Activated gamma-delta T cell treated with anti-CD3 and anti-CD28 coated beads, Interleukin-2, amount 50 U/mL, for 16 hours (primary cell): ENCODE results near the gene FNDC1.
"Not testable (repeated sequence)": the region's sequence is repeated elsewhere in the genome, so short reads cannot be mapped to it uniquely, and the experiment has no call there.

Experiments used
- DNase-seq: peaks from one replicate; pipeline ENCODE4 v3.0.0-alpha.2; 2020; ENCODE audit warnings: low read depth

FNDC1 gene

DNA sequence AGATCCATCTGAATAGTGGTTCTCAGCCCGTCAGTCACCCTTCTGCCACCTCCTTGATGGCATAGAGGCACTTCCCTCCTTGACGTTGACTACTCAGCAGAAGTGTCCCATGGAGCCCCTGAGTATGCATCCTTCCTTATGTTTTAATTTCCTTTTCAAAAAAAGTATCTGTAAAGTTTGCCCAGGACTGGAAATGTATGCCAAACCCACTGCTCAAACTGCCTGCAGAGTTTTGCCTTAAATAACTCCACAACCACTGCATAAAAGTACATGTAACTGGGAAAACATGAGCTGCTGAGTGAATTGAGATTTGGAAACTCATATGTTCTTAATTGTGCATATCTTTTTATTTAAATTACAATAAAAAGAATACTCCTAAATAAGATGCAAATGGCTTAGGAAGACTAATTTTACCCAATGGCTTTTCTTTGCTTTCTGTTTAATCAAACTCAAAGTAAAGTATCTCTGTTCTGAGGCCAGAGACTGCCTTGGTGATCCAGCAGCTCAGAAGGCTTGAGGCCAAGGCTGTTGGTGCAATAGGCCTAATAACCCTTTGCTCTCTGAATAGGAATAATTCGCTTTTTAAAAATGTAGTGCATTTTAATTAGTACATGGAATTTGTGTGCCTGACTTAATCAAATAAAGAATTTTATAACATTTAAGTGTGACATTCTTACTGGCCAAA lies 90.4 kb downstream of the FNDC1 start:
- DNase-seq = no peak

GRCh38 chr6:159260208-159260607 lies 91.0 kb downstream of the FNDC1 start:
- no peak for DNase-seq

GRCh38 chr6:159261995-159262394 lies 92.8 kb downstream of the FNDC1 start:
- DNase-seq = no peak

- DNase-seq = no peak
Measured at GRCh38 chr6:159262586-159262985, 93.4 kb downstream of the FNDC1 start.

DNA sequence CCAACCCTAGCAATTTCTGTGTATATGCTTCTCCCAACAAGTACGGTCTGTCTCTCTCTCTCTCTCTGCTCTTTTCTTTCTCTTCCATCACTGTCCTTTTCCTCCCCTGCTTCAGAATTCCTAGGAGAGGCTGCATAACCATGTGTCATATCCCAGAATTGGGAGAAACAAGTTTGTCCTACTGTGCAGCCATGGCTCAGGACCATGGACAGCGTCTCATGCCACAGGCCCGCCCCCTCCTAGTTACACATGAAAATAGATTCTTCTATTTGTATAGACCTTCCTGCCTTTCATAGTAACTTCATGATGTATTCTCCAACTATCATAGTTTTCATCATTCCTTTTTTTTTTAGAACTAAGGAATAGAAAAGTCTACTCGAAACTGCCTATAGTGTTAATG lies 98.0 kb downstream of the FNDC1 start:
- DNase-seq = no peak

DNA sequence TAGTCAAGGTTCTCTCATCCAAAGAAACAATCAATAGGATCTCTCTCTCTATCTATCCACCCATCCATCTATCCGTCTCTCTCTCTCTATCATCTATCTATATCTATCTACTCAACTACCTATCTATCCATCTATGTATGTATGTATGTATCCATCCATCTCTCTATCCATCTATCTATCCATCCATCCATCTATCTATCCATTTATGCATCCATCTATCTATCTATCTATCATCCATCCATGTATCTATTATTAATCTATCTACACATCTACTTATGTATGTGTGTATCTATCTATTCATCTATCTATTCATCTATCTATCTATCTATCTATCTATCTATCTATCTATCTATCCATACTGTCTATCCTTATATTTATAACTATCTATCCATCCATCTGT lies 99.3 kb downstream of the FNDC1 start:
- no peak for DNase-seq

GRCh38 chr6:159271257-159271656 lies 102.1 kb downstream of the FNDC1 start:
- no peak for DNase-seq

- DNase-seq = no peak
Measured at GRCh38 chr6:159278626-159279025, 109.4 kb downstream of the FNDC1 start.

DNA sequence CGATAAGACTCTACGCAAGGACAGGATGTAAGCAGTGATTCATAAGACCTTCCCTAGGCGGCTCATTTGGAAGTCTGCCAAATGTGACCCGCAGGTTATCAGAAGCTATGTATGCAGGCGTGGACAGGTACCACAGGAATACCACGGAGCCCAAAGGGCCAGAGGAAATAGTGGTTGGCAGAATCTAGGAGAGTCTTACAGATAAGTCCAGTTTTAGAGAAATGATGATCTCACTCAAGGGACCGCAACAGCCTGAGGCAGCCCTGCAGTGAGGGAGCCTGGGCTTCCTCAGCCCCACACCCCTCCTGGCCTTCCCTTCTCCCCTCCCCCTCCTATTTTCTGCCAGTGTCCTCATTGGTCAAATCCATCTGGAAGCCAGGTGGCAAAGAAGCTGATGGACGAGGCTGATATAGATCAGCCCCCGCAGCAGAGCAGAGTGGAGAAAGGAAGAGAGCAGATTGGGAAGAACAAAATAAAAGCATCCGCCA lies 110.6 kb downstream of the FNDC1 start:
- no peak for DNase-seq

DNA sequence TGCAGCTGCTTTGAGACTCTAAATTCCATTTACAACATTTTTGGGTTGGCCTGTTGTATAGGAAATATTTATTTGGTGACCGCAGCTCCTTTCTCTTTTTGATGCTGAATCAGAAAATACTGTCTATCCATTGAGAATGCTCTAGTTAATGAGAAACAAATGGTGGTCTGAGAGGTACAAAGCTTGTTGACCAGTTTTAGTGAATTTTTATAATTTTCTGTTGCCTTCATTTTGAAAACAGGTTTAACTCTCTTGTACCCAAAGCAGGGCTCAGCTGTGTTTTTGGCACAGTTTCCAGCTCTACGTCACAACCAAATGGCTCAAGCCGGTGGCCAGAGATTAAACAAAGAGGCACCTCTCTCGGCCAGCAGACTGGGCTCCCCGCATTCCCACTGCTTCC lies 113.2 kb downstream of the FNDC1 start:
- no peak for DNase-seq

DNA sequence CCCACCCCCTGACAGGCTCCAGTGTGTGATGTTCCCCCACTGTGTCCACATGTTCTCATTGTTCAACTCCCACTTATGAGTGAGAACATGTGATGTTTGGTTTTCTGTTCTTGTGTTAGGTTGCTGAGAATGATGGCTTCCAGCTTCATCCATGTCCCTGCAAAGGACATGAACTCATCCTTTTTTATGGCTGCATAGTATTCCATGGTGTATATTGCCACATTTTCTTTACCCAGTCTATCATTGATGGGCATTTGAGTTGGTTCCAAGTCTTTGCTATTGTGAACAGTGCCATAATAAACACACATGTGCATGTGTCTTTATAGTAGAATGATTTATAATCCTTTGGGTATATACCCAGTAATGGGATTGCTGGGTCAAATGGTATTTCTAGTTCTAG lies 115.5 kb downstream of the FNDC1 start:
- DNase-seq = not testable (repeated sequence)

DNA sequence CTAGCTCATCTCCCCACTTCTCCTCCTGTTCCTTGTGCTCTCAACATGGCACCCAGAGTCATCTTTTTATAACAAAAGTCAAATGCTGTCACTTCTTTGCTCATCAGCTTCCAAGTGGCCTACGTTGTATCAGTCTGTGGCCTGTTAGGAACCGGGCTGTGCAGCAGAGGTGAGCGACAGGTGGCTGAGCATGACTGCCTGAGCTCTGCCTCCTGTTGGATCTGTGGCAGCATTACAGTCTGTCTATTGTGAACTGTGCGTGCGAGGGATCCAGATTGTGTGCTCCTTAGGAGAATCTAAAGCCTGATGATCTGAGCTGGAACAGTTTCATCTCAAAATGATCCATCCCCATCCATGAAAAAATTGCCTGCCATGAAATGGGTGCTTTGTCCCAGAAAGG lies 129.6 kb downstream of the FNDC1 start:
- no peak for DNase-seq

- no peak for DNase-seq
Measured at GRCh38 chr6:159299566-159299965, 130.4 kb downstream of the FNDC1 start.

GRCh38 chr6:159301277-159301676 lies 132.1 kb downstream of the FNDC1 start:
- no peak for DNase-seq

GRCh38 chr6:159301810-159302593 lies 132.8 kb downstream of the FNDC1 start:
- no peak for DNase-seq

- no peak for DNase-seq
Measured at GRCh38 chr6:159302594-159302992, 133.4 kb downstream of the FNDC1 start.

- DNase-seq = no peak
Measured at GRCh38 chr6:159303159-159303558, 134.0 kb downstream of the FNDC1 start.

- DNase-seq = no peak
Measured at GRCh38 chr6:159303784-159304183, 134.6 kb downstream of the FNDC1 start.

GRCh38 chr6:159304641-159305040 lies 135.4 kb downstream of the FNDC1 start:
- no peak for DNase-seq

DNA sequence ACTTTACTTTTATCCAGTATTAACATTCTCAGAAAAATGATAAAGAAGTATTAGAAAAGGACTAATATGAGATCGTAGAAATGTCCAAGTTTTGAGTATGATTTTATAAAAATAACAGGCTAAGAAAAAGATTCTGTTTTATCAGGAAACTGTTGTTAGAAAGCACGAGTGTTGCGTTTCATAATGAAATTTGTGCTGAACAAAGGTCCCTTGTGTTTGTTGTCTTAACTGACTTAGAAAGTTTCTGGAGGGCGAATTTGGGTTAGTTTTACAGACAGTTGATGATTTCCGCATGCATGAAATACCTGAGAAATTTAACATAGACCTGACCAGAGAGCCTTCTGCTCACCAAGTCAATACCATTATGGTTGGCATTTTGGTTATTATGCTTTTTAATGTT lies 136.0 kb downstream of the FNDC1 start:
- DNase-seq = no peak

- DNase-seq = no peak
Measured at GRCh38 chr6:159305804-159306537, 136.8 kb downstream of the FNDC1 start.

DNA sequence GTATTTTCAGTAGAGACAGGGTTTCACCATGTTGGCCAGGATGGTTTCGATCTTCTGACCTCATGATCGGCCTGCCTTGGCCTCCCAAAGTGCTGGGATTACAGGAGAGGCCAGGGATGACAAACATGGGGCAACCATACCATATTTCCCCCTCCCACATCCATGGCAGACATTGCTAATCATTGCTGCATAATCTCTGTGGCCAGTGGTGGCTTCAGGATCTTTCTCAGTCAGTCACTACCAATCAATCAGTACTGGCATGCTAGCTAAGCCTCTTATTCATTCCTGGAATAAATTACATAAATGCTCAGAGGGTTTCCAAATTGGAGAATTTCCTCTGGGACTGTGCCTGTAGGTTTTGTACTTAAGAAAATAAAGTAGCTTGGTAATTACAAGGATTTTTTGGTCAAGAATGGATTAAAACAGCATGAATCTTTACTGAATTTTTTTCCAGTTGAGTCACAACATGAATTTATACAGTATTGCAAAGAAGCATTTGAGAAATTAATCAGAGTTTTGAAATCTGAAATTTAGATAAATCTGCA lies 138.1 kb downstream of the FNDC1 start:
- no peak for DNase-seq

- DNase-seq = no peak
Measured at GRCh38 chr6:159308198-159308597, 139.0 kb downstream of the FNDC1 start.
